HepG2 (cell line): ENCODE measurements around the gene CADM1. TPM values are rescaled to one million over a fixed set of nuclear protein-coding genes. Genes with fewer than 3 reads are reported as not detected.

Experiments
- ATAC-seq: fragments of 200-7000 bp; cut with Tn5 transposase; 3 replicates; pipeline ENCODE4 v1.9.1; 2020; ENCODE audit warnings: mild to moderate bottlenecking, moderate library complexity
- BruUV-seq: library from RNA; stranded (reverse); fragments of 400-500 nt; replicated peaks from 2 replicates; lab custom pipeline; 2021; lab: Mats Ljungman, UMichigan
- CTCF ChIA-PET: fragments of 300-600 bp; formaldehyde crosslinking; extraction: SDS; loops from one replicate; lab custom pipeline; 2021; ENCODE audit warnings: low total read pairs, inconsistent platforms, low intra/inter-chr PET ratio; lab: Yijun Ruan, JAX
- POLR2A ChIA-PET: fragments of 350-600 bp; sonication (Branson Sonifier 250); formaldehyde crosslinking; loops from one replicate; lab custom pipeline; 2020; ENCODE audit warnings: antibody characterized with exemption, inconsistent platforms; lab: Yijun Ruan, JAX
- DNase-seq: peaks from one replicate; pipeline ENCODE4 v3.0.0-alpha.2; 2015; ENCODE audit warnings: low spot score
- FAIRE-seq: peaks from 3 replicates; lab custom pipeline; 2011; peaks lifted over from hg19 to GRCh38; lab: Jason Lieb, UNC
- H2AFZ ChIP-seq: one replicate; pipeline ENCODE4 v1.6.1; 2011; ENCODE audit warnings: low read length, inconsistent platforms
- H3K27ac ChIP-seq: fragments of 300-600 bp; 3 replicates; pipeline ENCODE4 v1.8.0; 2011; ENCODE audit warnings: mixed run types, mild to moderate bottlenecking, mixed read lengths, low read length, inconsistent platforms; ENCODE audit not compliant: insufficient read depth; ENCODE audit errors: extremely low read length
- H3K27me3 ChIP-seq, 2 experiments: fragments of 200-600 bp in 1 of 2; 2 replicates in 1 of 2; 3 replicates in 1 of 2; pipeline versions ENCODE4 v1.6.0 to v1.8.0; 2011; ENCODE audit warnings: low read length in 2 of 2, mild to moderate bottlenecking in 2 of 2, moderate library complexity in 2 of 2, inconsistent platforms in 1 of 2; ENCODE audit not compliant: insufficient read depth in 2 of 2, control insufficient read depth in 1 of 2
- H3K36me3 ChIP-seq, 2 experiments: fragments of 200-600 bp in 1 of 2; replicated peaks in 1 of 2; 2 replicates in 1 of 2; 3 replicates in 1 of 2; pipeline versions ENCODE4 v1.5.1 to v1.8.0; 2011; ENCODE audit warnings: low read length in 2 of 2, inconsistent platforms in 1 of 2; ENCODE audit not compliant: insufficient read depth in 2 of 2, control insufficient read depth in 1 of 2
- H3K4me1 ChIP-seq: 2 replicates; pipeline ENCODE4 v1.5.1; 2012; ENCODE audit warnings: low read length, inconsistent platforms; ENCODE audit not compliant: insufficient read depth
- H3K4me2 ChIP-seq: 2 replicates; pipeline ENCODE4 v1.6.0; 2011; ENCODE audit warnings: low read depth, low read length, inconsistent platforms
- H3K4me3 ChIP-seq, 3 experiments: fragments of 200-600 bp in 1 of 3; sonication (generic), shearing (Covaris generic) in 1 of 3; replicated peaks in 1 of 3; 2 replicates each; pipeline ENCODE4 v1.5.1; 2011 to 2016; ENCODE audit warnings: low read length in 3 of 3, inconsistent platforms in 2 of 3, low read depth in 2 of 3, mild to moderate bottlenecking in 2 of 3, control low read depth in 1 of 3, mixed read lengths in 1 of 3; ENCODE audit not compliant: insufficient read depth in 1 of 3
- H3K79me2 ChIP-seq: one replicate; pipeline ENCODE4 v1.6.1; 2011; ENCODE audit warnings: low read length, inconsistent platforms; ENCODE audit not compliant: insufficient read depth
- H3K9ac ChIP-seq: 2 replicates; pipeline ENCODE4 v1.6.0; 2011; ENCODE audit warnings: mild to moderate bottlenecking, low read depth, low read length, inconsistent platforms; ENCODE audit not compliant: insufficient read depth
- H3K9me3 ChIP-seq: 2 replicates; pipeline ENCODE4 v1.5.1; 2012; ENCODE audit warnings: mild to moderate bottlenecking, low read length
- H4K20me1 ChIP-seq: 2 replicates; pipeline ENCODE4 v1.6.0; 2011; ENCODE audit warnings: inconsistent platforms, mild to moderate bottlenecking, low read length, moderate library complexity; ENCODE audit not compliant: insufficient read depth
- CHD2 ChIP-seq: IDR thresholded peaks from 2 replicates; pipeline ENCODE4 v1.6.1; 2011; ENCODE audit warnings: low read depth, low read length, improper control_type of control experiment
- NAIF1 ChIP-seq: sonication (generic); formaldehyde crosslinking; IDR thresholded peaks from 2 replicates; pipeline ENCODE4 v1.5.0; 2020; ENCODE audit warnings: mild to moderate bottlenecking, missing genetic modification reagents, borderline replicate concordance
- NPAS2 ChIP-seq: sonication (generic); formaldehyde crosslinking; IDR thresholded peaks from 2 replicates; pipeline ENCODE4 v1.8.0; 2022; ENCODE audit warnings: mild to moderate bottlenecking, missing genetic modification reagents, borderline replicate concordance
- POLR2A ChIP-seq, 2 experiments: IDR thresholded peaks; 2 replicates each; pipeline ENCODE4 v1.6.1; 2011; ENCODE audit warnings: low read depth in 2 of 2, low read length in 2 of 2, mild to moderate bottlenecking in 1 of 2, moderate library complexity in 1 of 2; ENCODE audit not compliant: insufficient read depth in 1 of 2
- SPEN ChIP-seq: sonication (generic); formaldehyde crosslinking; IDR thresholded peaks from 2 replicates; pipeline ENCODE4 v1.5.1; 2020; ENCODE audit warnings: low read depth, mild to moderate bottlenecking, missing genetic modification reagents
- ZNF530 ChIP-seq: sonication (generic); formaldehyde crosslinking; IDR thresholded peaks from 2 replicates; pipeline ENCODE4 v1.5.0; 2020; ENCODE audit warnings: low read depth, mild to moderate bottlenecking, missing genetic modification reagents
- ZNF709 ChIP-seq: sonication (generic); formaldehyde crosslinking; IDR thresholded peaks from 2 replicates; pipeline ENCODE4 v1.5.0; 2020; ENCODE audit warnings: mild to moderate bottlenecking, missing genetic modification reagents
- ZNF746 ChIP-seq: sonication (generic); formaldehyde crosslinking; IDR thresholded peaks from 2 replicates; pipeline ENCODE4 v1.8.0; 2022; ENCODE audit warnings: mild to moderate bottlenecking, missing genetic modification reagents
- ZNF75D ChIP-seq: sonication (generic); formaldehyde crosslinking; IDR thresholded peaks from 2 replicates; pipeline ENCODE4 v1.8.1; 2023; ENCODE audit warnings: missing genetic modification reagents, mild to moderate bottlenecking, borderline replicate concordance
- ZNF772 ChIP-seq: sonication (generic); formaldehyde crosslinking; IDR thresholded peaks from 2 replicates; pipeline ENCODE4 v1.5.0; 2020; ENCODE audit warnings: mild to moderate bottlenecking, missing genetic modification reagents
- WGBS: methylation state at CpG from one replicate; pipeline ENCODE4 v1.1.6; 2017; ENCODE audit warnings: low lambda C conversion rate; 5-methylcytosine and 5-hydroxymethylcytosine counted together
- in situ Hi-C: cut with HindIII; loops from 2 replicates; pipeline ENCODE4 v1.10.0; 2017; ENCODE audit warnings: low pct_unique_long_range_greater_than_20kb; ENCODE audit not compliant: extremely low pct_ligation_motif_present
- intact Hi-C: fragments of 100-400 bp; cut with micrococcal nuclease; formaldehyde crosslinking; loops from one replicate; pipeline ENCODE4 v1.10.0; 2022; ENCODE audit not compliant: unreplicated experiment
- polyA plus RNA-seq, 8 experiments: library from polyadenylated mRNA; depleted of rRNA in 3 of 8; stranded (reverse) in 7 of 8; unstranded in 1 of 8; fragments of >200 nt; fragmentation: Illumina TruSeq in 4 of 8; extraction: Trizol in 4 of 8; gene quantifications; 2 replicates each; pipeline versions ENCODE4 v1.2.1 to v1.2.3, GENCODE V29; 2011 to 2016; ENCODE audit warnings: low read depth in 4 of 8, missing spikeins in 1 of 8, mixed read lengths in 1 of 8; ENCODE audit not compliant: insufficient read depth in 1 of 8
- total RNA-seq, 5 experiments: library from RNA; depleted of rRNA; stranded (reverse); fragments of >200 nt; fragmentation: Illumina TruSeq; extraction: Trizol; gene quantifications; 2 replicates each; pipeline ENCODE4 v1.2.3, GENCODE V29; 2016; ENCODE audit warnings: low read depth in 1 of 5
- TF ChIP-seq, protein P1 (sequence below), 2 experiments: IDR thresholded peaks; 2 replicates each; pipeline ENCODE4 v1.6.1; 2011 to 2012; ENCODE audit warnings: low read length in 2 of 2, borderline replicate concordance in 1 of 2, low read depth in 1 of 2, mild to moderate bottlenecking in 1 of 2, moderate library complexity in 1 of 2
- TF ChIP-seq, protein P2 (sequence below): sonication (generic); formaldehyde crosslinking; IDR thresholded peaks from 2 replicates; pipeline ENCODE4 v1.8.0; 2022; ENCODE audit warnings: mild to moderate bottlenecking, missing genetic modification reagents, moderate library complexity
- TF ChIP-seq, protein P3 (sequence below): sonication (generic); formaldehyde crosslinking; IDR thresholded peaks from 2 replicates; pipeline ENCODE4 v1.5.1; 2020; ENCODE audit warnings: mild to moderate bottlenecking, missing genetic modification reagents, moderate library complexity
- TF ChIP-seq, protein P4 (sequence below): sonication (generic); formaldehyde crosslinking; IDR thresholded peaks from 2 replicates; pipeline ENCODE4 v1.8.0; 2022; ENCODE audit warnings: missing genetic modification reagents, mild to moderate bottlenecking, borderline replicate concordance

Gene CADM1
- total and polyA plus RNA-seq, 2 of the 13 experiments (the other 11 are each of a cell fraction or from before 2014, with no cell fraction given): 71.3 to 122 TPM

DNA sequence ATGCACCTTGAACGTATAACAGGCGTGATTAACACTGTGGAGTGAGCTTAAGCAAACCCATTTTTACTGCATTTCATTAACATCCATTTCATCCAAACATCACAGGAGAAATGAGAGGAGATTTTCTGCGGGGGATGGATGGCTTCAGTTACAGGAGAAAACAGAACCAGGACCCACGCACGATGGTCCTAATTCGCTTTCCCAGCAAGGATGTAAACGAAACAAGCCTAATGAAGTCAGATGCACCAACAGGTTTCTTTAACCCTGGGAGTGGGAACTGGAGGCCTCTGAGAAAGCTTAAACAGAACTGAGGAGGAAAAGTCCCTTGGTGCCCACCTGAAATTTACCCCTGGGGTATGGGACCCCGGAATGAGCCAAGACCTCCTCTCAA, 2.7 kb downstream of the CADM1 start:
- Histone ChIP-seq H3K9me3 (no peaks in the 10 kb centered on the region), H3K4me2 (peak overlapping the region; percentile 87), H3K27ac (peak overlapping the region; percentile 67), H3K27me3 (no peaks in the 10 kb centered on the region; a peak in 1 of 5 replicates), H3K9ac (peak overlapping the region; percentile 87), H3K36me3 (no peaks in the 10 kb centered on the region), H3K79me2 (peaks cover 73% of the 10 kb centered on the region), H3K4me1 (peaks cover 51% of the 10 kb centered on the region), H2AFZ (no peak overlapping the region), H4K20me1 (peaks cover 4% of the 10 kb centered on the region; the same call in 1 of the 2 replicates), H3K4me3 (peak overlapping the region; percentile 89 to 92 (median 89))
- POLR2A ChIA-PET: interaction anchor here (0.6 to 1.6 kb wide), 5 partner anchors 12 to 92 kb away, joined by 3 to 6 read pairs (median 5); no protein-coding TSS in a partner anchor
- TF ChIP-seq ZNF746 (CRISPR knock-in tag): no peak
- TF ChIP-seq NPAS2 (CRISPR knock-in tag): no peak
- no peak for TF ChIP-seq ZNF530 (CRISPR knock-in tag)
- TF ChIP-seq ZNF709 (CRISPR knock-in tag): no peak
- no peak for TF ChIP-seq NAIF1 (CRISPR knock-in tag)
- no peak for TF ChIP-seq ZNF772 (CRISPR knock-in tag)
- TF ChIP-seq, protein P1, sequence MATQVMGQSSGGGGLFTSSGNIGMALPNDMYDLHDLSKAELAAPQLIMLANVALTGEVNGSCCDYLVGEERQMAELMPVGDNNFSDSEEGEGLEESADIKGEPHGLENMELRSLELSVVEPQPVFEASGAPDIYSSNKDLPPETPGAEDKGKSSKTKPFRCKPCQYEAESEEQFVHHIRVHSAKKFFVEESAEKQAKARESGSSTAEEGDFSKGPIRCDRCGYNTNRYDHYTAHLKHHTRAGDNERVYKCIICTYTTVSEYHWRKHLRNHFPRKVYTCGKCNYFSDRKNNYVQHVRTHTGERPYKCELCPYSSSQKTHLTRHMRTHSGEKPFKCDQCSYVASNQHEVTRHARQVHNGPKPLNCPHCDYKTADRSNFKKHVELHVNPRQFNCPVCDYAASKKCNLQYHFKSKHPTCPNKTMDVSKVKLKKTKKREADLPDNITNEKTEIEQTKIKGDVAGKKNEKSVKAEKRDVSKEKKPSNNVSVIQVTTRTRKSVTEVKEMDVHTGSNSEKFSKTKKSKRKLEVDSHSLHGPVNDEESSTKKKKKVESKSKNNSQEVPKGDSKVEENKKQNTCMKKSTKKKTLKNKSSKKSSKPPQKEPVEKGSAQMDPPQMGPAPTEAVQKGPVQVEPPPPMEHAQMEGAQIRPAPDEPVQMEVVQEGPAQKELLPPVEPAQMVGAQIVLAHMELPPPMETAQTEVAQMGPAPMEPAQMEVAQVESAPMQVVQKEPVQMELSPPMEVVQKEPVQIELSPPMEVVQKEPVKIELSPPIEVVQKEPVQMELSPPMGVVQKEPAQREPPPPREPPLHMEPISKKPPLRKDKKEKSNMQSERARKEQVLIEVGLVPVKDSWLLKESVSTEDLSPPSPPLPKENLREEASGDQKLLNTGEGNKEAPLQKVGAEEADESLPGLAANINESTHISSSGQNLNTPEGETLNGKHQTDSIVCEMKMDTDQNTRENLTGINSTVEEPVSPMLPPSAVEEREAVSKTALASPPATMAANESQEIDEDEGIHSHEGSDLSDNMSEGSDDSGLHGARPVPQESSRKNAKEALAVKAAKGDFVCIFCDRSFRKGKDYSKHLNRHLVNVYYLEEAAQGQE (IDR thresholded peaks at IDR 0.05; ENCODE audit: borderline replicate concordance in 1 of 2, low read depth in 1 of 2, low read length in 2 of 2): no peak
- TF ChIP-seq, protein P2, sequence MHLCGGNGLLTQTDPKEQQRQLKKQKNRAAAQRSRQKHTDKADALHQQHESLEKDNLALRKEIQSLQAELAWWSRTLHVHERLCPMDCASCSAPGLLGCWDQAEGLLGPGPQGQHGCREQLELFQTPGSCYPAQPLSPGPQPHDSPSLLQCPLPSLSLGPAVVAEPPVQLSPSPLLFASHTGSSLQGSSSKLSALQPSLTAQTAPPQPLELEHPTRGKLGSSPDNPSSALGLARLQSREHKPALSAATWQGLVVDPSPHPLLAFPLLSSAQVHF (CRISPR knock-in tag): no peak
- TF ChIP-seq CHD2: no peak
- TF ChIP-seq ZNF75D (CRISPR knock-in tag): no peak
- TF ChIP-seq, protein P3, sequence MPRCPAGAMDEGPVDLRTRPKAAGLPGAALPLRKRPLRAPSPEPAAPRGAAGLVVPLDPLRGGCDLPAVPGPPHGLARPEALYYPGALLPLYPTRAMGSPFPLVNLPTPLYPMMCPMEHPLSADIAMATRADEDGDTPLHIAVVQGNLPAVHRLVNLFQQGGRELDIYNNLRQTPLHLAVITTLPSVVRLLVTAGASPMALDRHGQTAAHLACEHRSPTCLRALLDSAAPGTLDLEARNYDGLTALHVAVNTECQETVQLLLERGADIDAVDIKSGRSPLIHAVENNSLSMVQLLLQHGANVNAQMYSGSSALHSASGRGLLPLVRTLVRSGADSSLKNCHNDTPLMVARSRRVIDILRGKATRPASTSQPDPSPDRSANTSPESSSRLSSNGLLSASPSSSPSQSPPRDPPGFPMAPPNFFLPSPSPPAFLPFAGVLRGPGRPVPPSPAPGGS: no peak
- no peak for TF ChIP-seq POLR2A (IDR thresholded peaks at IDR 0.05; ENCODE audit: insufficient read depth in 1 of 2, low read depth in 2 of 2, low read length in 2 of 2)
- TF ChIP-seq, protein P4, sequence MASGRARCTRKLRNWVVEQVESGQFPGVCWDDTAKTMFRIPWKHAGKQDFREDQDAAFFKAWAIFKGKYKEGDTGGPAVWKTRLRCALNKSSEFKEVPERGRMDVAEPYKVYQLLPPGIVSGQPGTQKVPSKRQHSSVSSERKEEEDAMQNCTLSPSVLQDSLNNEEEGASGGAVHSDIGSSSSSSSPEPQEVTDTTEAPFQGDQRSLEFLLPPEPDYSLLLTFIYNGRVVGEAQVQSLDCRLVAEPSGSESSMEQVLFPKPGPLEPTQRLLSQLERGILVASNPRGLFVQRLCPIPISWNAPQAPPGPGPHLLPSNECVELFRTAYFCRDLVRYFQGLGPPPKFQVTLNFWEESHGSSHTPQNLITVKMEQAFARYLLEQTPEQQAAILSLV (CRISPR knock-in tag): no peak
- TF ChIP-seq SPEN (CRISPR knock-in tag): no peak
- BruUV-seq: TSS peak; percentile 28
- ATAC-seq (no peak), DNase-seq (no peak), FAIRE-seq (no peak)
- CTCF ChIA-PET: no interaction called here
- in situ Hi-C loops: loop anchor here (5.0 kb wide), 1 partner anchor 164 kb away; no protein-coding TSS in a partner anchor
- WGBS: 3% methylated on average over 8 of the region's 8 CpGs
- intact Hi-C loops: loop anchor here (5.0 kb wide), 3 partner anchors 79 to 124 kb away; no protein-coding TSS in a partner anchor
